Loucy (cell line): ENCODE measurements around the gene HEXIM1.

ENCODE experiments used
- H2AFZ ChIP-seq: fragments of 200-600 bp; sonication (generic); 2 replicates; pipeline ENCODE4 v1.6.0; 2016; ENCODE audit warnings: antibody characterized with exemption, mild to moderate bottlenecking, low read length, moderate library complexity
- H3F3A ChIP-seq: fragments of 200-600 bp; 2 replicates; pipeline ENCODE4 v1.6.0; 2016; ENCODE audit warnings: antibody characterized with exemption, low read depth, mild to moderate bottlenecking
- H3K27me3 ChIP-seq: fragments of 200-600 bp; sonication (generic); 2 replicates; pipeline ENCODE4 v1.6.1; 2014; ENCODE audit warnings: low read length, mild to moderate bottlenecking; ENCODE audit not compliant: insufficient read depth, poor library complexity, severe bottlenecking
- H3K36me3 ChIP-seq: fragments of 200-600 bp; sonication (generic); 2 replicates; pipeline ENCODE4 v1.6.1; 2016; ENCODE audit warnings: low read length; ENCODE audit not compliant: insufficient read depth
- H3K4me1 ChIP-seq: fragments of 200-600 bp; sonication (generic); 2 replicates; pipeline ENCODE4 v1.5.1; 2014; ENCODE audit warnings: low read length, mild to moderate bottlenecking; ENCODE audit not compliant: insufficient read depth, poor library complexity, severe bottlenecking
- H3K4me2 ChIP-seq: fragments of 200-600 bp; sonication (generic); 2 replicates; pipeline ENCODE4 v1.6.0; 2014; ENCODE audit warnings: antibody characterized with exemption, low read length, low read depth, mild to moderate bottlenecking; ENCODE audit not compliant: poor library complexity, severe bottlenecking
- H3K4me3 ChIP-seq: fragments of 200-600 bp; sonication (generic); 2 replicates; pipeline ENCODE4 v1.5.1; 2014; ENCODE audit warnings: low read length, mild to moderate bottlenecking, mixed read lengths; ENCODE audit not compliant: poor library complexity, severe bottlenecking
- H3K79me2 ChIP-seq: fragments of 200-600 bp; sonication (generic); 2 replicates; pipeline ENCODE4 v1.6.1; 2014; ENCODE audit warnings: low read length; ENCODE audit not compliant: insufficient read depth
- H3K9ac ChIP-seq: fragments of 200-600 bp; sonication (generic); 2 replicates; pipeline ENCODE4 v1.6.0; 2014; ENCODE audit warnings: mild to moderate bottlenecking, low read depth, low read length, moderate library complexity; ENCODE audit not compliant: poor library complexity, severe bottlenecking
- H3K9me2 ChIP-seq: fragments of 200-600 bp; sonication (generic); replicated peaks from 2 replicates; pipeline ENCODE4 v1.6.1; 2016; ENCODE audit warnings: low read depth, low read length, mixed read lengths
- H3K9me3 ChIP-seq: fragments of 200-600 bp; sonication (generic); 2 replicates; pipeline ENCODE4 v1.6.1; 2014; ENCODE audit warnings: mild to moderate bottlenecking, antibody characterized with exemption, low read length, low read depth; ENCODE audit not compliant: insufficient read depth
- H4K20me1 ChIP-seq: fragments of 200-600 bp; sonication (generic); 2 replicates; pipeline ENCODE4 v1.6.0; 2014; ENCODE audit warnings: antibody characterized with exemption, low read length, mild to moderate bottlenecking; ENCODE audit not compliant: insufficient read depth, poor library complexity, severe bottlenecking
- CTCF ChIP-seq: fragments of 200-600 bp; sonication (generic); conservative IDR thresholded peaks from 2 replicates; pipeline ENCODE4 v1.5.1; 2014; ENCODE audit warnings: mild to moderate bottlenecking, antibody characterized with exemption, low read length
- EZH2phosphoT487 ChIP-seq: fragments of 200-600 bp; IDR thresholded peaks from 2 replicates; pipeline ENCODE4 v1.6.1; 2018; ENCODE audit warnings: antibody characterized with exemption, mild to moderate bottlenecking, moderate library complexity, borderline replicate concordance

Gene HEXIM1

GRCh38 chr17:45201457-45201856 lies 53.2 kb downstream of the HEXIM1 start:
- Histone ChIP-seq H3K4me2 (no peak overlapping the region), H3K79me2 (no peaks in the 10 kb centered on the region), H3K36me3 (no peaks in the 10 kb centered on the region), H3K9me2 (no peaks in the 10 kb centered on the region), H3K9ac (no peak overlapping the region), H3K9me3 (no peaks in the 10 kb centered on the region), H3K4me3 (no peak overlapping the region), H4K20me1 (no peaks in the 10 kb centered on the region), H3K27me3 (no peaks in the 10 kb centered on the region), H3K4me1 (peaks cover 10% of the 10 kb centered on the region), H2AFZ (no peak overlapping the region), H3F3A (no peaks in the 10 kb centered on the region)
- TF ChIP-seq EZH2phosphoT487 (no peak), CTCF (no peak)
